SK-N-SH treated with all-trans-retinoic acid at 6 μM for 48 hours (cell line): Measurements from ENCODE around the gene LYRM9.

Experiments used
- ATAC-seq: fragments of 200-7000 bp; cut with Tn5 transposase; 3 replicates; pipeline ENCODE4 v1.9.1; 2020; ENCODE audit warnings: mild to moderate bottlenecking, moderate library complexity
- ARNTL ChIP-seq: fragments of 450-650 bp; formaldehyde crosslinking; IDR thresholded peaks from 2 replicates; pipeline ENCODE4 v1.5.0; 2020; ENCODE audit warnings: low read depth, mild to moderate bottlenecking, moderate library complexity, borderline replicate concordance
- CSDC2 ChIP-seq: fragments of 250-450 bp; sonication (Bioruptor Pico); IDR thresholded peaks from 2 replicates; pipeline ENCODE4 v1.5.0; 2020; ENCODE audit warnings: mild to moderate bottlenecking, moderate library complexity
- ESRRG ChIP-seq: fragments of 250-450 bp; sonication (Bioruptor Pico); IDR thresholded peaks from 2 replicates; pipeline ENCODE4 v1.6.1; 2021; ENCODE audit warnings: mild to moderate bottlenecking
- GLIS3 ChIP-seq: fragments of 250-450 bp; sonication (Bioruptor Pico); IDR thresholded peaks from 2 replicates; pipeline ENCODE4 v1.5.0; 2020; ENCODE audit warnings: mild to moderate bottlenecking, moderate library complexity
- ISL1 ChIP-seq: fragments of 250-450 bp; sonication (Bioruptor Pico); IDR thresholded peaks from 2 replicates; pipeline ENCODE4 v2.1.2; 2022; ENCODE audit warnings: mild to moderate bottlenecking, moderate library complexity
- RARB ChIP-seq: fragments of 250-450 bp; sonication (Bioruptor Pico); IDR thresholded peaks from 2 replicates; pipeline ENCODE4 v1.8.0; 2021; ENCODE audit warnings: mild to moderate bottlenecking, moderate library complexity
- SNAI2 ChIP-seq: fragments of 250-450 bp; sonication (Bioruptor Pico); IDR thresholded peaks from 2 replicates; pipeline ENCODE4 v1.5.0; 2020; ENCODE audit warnings: mild to moderate bottlenecking, moderate library complexity
- ZFP30 ChIP-seq: fragments of 450-650 bp; formaldehyde crosslinking; IDR thresholded peaks from 2 replicates; pipeline ENCODE4 v1.5.0; 2022; ENCODE audit warnings: mild to moderate bottlenecking, moderate library complexity
- ZNF565 ChIP-seq: fragments of 450-650 bp; formaldehyde crosslinking; conservative IDR thresholded peaks from 2 replicates; pipeline ENCODE4 v1.5.0; 2020; ENCODE audit warnings: low read depth, mild to moderate bottlenecking, moderate library complexity
- ZNF70 ChIP-seq: fragments of 450-650 bp; formaldehyde crosslinking; IDR thresholded peaks from 2 replicates; pipeline ENCODE4 v1.5.0; 2020; ENCODE audit warnings: mild to moderate bottlenecking, moderate library complexity
- TF ChIP-seq, protein P1 (sequence below): fragments of 250-450 bp; sonication (Bioruptor Pico); IDR thresholded peaks from 2 replicates; pipeline ENCODE4 v1.5.1; 2020; ENCODE audit warnings: low read depth, mild to moderate bottlenecking, moderate library complexity
- TF ChIP-seq, protein P2 (sequence below): fragments of 250-450 bp; sonication (Bioruptor Pico); IDR thresholded peaks from 2 replicates; pipeline ENCODE4 v1.5.0; 2020; ENCODE audit warnings: mild to moderate bottlenecking, moderate library complexity
- TF ChIP-seq, protein P3 (sequence below): fragments of 250-450 bp; sonication (Bioruptor Pico); IDR thresholded peaks from 2 replicates; pipeline ENCODE4 v1.8.0; 2020; ENCODE audit warnings: mild to moderate bottlenecking, moderate library complexity, borderline replicate concordance
- TF ChIP-seq, protein P4 (sequence below): fragments of 250-450 bp; sonication (Bioruptor Pico); IDR thresholded peaks from 2 replicates; pipeline ENCODE4 v1.8.0; 2021; ENCODE audit warnings: low read depth, mild to moderate bottlenecking, moderate library complexity, borderline replicate concordance
- TF ChIP-seq, protein P5 (sequence below): fragments of 250-450 bp; sonication (Bioruptor Pico); IDR thresholded peaks from 2 replicates; pipeline ENCODE4 v1.5.1; 2021; ENCODE audit warnings: mild to moderate bottlenecking, moderate library complexity

Gene LYRM9

DNA sequence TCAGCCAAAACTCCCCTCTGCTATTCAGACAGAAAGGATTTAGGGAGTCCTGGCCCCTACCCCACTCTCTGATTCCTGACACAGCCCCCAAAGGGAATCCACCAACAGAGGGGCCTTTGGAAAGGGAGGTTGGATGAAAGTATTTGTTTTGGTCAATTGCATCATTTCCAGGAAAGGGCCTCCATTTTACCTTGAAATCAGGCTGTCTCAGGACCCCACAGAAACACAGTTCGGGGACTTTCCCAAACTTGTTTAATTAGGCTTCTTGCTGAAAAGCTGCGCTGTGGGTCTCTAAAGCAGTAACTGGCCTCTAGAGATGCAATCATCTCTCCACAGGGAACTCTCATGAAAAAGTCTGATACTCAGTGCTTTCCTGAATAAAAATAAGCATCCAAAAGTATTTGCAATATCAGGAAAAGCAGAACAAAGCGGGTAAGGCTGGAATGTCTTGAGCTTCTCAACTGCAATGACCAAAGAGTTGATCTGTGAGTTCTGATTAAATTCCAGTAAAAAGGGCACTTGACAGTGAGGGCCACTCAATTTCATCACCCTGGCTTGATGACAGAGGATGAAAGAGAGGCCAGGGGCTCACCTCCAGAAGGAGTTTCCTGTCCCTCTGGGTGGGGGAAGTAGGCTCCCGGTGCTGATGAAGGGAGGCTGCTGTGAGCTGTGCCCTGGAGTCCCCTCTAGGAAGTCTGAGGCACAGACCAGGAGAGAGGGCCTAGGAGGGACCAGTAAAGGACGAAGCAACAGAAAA is 36.3 kb downstream of the LYRM9 start:
- TF ChIP-seq ESRRG (CRISPR knock-in tag) (no peak), ISL1 (CRISPR knock-in tag) (no peak), SNAI2 (CRISPR knock-in tag) (no peak), ZFP30 (CRISPR knock-in tag) (no peak), ARNTL (no peak)
- TF ChIP-seq, protein P1, sequence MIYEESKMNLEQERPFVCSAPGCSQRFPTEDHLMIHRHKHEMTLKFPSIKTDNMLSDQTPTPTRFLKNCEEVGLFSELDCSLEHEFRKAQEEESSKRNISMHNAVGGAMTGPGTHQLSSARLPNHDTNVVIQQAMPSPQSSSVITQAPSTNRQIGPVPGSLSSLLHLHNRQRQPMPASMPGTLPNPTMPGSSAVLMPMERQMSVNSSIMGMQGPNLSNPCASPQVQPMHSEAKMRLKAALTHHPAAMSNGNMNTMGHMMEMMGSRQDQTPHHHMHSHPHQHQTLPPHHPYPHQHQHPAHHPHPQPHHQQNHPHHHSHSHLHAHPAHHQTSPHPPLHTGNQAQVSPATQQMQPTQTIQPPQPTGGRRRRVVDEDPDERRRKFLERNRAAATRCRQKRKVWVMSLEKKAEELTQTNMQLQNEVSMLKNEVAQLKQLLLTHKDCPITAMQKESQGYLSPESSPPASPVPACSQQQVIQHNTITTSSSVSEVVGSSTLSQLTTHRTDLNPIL (CRISPR knock-in tag): no peak
- ATAC-seq: no peak

DNA sequence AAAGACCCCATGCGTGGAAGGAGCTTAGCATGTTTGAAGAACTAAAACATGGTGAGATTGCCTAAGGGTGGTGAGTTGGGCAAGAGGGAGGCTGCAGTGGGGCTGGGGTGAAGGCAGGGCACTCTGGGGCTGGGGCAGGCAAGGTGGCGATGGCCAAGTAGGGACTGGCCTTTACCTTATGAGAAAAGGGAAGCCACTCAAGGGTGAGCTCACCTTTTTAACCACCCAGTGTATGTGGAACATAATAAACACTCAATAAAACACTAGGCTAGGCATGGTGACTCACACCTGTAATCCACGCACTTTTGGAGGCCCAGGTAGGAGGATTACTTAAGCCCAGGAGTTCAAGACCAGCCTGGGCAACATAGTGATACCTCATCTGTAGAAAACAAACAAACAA is 37.7 kb downstream of the LYRM9 start:
- no peak for TF ChIP-seq CSDC2
- TF ChIP-seq, protein P2, sequence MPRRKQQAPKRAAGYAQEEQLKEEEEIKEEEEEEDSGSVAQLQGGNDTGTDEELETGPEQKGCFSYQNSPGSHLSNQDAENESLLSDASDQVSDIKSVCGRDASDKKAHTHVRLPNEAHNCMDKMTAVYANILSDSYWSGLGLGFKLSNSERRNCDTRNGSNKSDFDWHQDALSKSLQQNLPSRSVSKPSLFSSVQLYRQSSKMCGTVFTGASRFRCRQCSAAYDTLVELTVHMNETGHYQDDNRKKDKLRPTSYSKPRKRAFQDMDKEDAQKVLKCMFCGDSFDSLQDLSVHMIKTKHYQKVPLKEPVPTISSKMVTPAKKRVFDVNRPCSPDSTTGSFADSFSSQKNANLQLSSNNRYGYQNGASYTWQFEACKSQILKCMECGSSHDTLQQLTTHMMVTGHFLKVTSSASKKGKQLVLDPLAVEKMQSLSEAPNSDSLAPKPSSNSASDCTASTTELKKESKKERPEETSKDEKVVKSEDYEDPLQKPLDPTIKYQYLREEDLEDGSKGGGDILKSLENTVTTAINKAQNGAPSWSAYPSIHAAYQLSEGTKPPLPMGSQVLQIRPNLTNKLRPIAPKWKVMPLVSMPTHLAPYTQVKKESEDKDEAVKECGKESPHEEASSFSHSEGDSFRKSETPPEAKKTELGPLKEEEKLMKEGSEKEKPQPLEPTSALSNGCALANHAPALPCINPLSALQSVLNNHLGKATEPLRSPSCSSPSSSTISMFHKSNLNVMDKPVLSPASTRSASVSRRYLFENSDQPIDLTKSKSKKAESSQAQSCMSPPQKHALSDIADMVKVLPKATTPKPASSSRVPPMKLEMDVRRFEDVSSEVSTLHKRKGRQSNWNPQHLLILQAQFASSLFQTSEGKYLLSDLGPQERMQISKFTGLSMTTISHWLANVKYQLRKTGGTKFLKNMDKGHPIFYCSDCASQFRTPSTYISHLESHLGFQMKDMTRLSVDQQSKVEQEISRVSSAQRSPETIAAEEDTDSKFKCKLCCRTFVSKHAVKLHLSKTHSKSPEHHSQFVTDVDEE: no peak
- TF ChIP-seq ZFP30 (CRISPR knock-in tag): no peak
- TF ChIP-seq RARB (CRISPR knock-in tag): no peak
- no peak for TF ChIP-seq GLIS3 (CRISPR knock-in tag)
- TF ChIP-seq, protein P3, sequence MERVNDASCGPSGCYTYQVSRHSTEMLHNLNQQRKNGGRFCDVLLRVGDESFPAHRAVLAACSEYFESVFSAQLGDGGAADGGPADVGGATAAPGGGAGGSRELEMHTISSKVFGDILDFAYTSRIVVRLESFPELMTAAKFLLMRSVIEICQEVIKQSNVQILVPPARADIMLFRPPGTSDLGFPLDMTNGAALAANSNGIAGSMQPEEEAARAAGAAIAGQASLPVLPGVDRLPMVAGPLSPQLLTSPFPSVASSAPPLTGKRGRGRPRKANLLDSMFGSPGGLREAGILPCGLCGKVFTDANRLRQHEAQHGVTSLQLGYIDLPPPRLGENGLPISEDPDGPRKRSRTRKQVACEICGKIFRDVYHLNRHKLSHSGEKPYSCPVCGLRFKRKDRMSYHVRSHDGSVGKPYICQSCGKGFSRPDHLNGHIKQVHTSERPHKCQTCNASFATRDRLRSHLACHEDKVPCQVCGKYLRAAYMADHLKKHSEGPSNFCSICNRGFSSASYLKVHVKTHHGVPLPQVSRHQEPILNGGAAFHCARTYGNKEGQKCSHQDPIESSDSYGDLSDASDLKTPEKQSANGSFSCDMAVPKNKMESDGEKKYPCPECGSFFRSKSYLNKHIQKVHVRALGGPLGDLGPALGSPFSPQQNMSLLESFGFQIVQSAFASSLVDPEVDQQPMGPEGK (CRISPR knock-in tag): no peak
- TF ChIP-seq ZNF565 (CRISPR knock-in tag): no peak
- TF ChIP-seq ISL1 (CRISPR knock-in tag): no peak
- TF ChIP-seq, protein P4, sequence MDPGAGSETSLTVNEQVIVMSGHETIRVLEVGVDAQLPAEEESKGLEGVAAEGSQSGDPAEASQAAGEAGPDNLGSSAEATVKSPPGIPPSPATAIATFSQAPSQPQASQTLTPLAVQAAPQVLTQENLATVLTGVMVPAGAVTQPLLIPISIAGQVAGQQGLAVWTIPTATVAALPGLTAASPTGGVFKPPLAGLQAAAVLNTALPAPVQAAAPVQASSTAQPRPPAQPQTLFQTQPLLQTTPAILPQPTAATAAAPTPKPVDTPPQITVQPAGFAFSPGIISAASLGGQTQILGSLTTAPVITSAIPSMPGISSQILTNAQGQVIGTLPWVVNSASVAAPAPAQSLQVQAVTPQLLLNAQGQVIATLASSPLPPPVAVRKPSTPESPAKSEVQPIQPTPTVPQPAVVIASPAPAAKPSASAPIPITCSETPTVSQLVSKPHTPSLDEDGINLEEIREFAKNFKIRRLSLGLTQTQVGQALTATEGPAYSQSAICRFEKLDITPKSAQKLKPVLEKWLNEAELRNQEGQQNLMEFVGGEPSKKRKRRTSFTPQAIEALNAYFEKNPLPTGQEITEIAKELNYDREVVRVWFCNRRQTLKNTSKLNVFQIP: no peak
- no peak for TF ChIP-seq ESRRG (CRISPR knock-in tag)
- TF ChIP-seq, protein P5, sequence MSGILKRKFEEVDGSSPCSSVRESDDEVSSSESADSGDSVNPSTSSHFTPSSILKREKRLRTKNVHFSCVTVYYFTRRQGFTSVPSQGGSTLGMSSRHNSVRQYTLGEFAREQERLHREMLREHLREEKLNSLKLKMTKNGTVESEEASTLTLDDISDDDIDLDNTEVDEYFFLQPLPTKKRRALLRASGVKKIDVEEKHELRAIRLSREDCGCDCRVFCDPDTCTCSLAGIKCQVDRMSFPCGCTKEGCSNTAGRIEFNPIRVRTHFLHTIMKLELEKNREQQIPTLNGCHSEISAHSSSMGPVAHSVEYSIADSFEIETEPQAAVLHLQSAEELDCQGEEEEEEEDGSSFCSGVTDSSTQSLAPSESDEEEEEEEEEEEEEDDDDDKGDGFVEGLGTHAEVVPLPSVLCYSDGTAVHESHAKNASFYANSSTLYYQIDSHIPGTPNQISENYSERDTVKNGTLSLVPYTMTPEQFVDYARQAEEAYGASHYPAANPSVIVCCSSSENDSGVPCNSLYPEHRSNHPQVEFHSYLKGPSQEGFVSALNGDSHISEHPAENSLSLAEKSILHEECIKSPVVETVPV (CRISPR knock-in tag): no peak
- ATAC-seq: no peak

DNA sequence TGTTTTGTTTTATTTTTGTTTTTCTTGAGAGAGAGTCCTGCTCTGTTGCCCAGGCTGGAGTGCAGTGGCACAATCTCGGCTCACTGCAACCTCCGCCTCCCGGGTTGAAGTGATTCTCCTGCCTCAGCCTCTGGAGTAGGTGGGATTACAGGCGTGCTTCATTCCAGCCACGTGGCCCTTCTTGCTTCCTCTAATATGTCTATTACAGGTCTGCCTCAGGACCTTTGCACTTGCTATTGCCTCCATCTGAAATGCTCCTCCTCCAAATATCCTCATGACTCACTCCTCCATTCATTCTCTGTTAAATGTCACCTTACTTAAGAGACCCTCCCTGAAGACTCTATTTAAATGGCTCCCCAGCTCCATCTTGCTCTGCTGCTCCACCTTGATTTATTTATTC is 39.0 kb downstream of the LYRM9 start:
- no peak for TF ChIP-seq ARNTL
- TF ChIP-seq ZFP30 (CRISPR knock-in tag): no peak
- no peak for ATAC-seq

DNA sequence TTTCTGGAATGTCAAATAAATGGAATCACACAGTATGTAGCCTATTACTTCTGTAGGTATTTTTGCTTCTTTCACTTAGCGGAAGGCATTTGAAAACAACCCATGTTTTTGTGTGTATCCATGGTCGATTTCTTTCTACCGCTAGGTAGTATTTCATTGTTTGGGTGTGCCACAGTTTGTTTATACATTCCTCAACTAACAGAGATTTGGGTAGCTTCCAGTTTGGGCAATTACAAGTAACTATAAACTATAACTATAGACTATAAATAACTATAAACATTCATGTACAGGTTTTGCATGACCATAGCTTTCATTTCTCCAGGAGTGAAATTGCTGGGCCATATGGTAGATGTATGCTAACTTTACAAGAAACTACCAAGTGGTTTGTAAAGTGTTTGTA is 40.1 kb downstream of the LYRM9 start:
- TF ChIP-seq, protein P5 (CRISPR knock-in tag): no peak
- TF ChIP-seq ISL1 (CRISPR knock-in tag) (no peak), GLIS3 (CRISPR knock-in tag) (no peak), ZNF70 (CRISPR knock-in tag) (no peak)
- TF ChIP-seq, all 23 proteins: peak for 0
- ATAC-seq: no peak
